HG03159 (cell line): ENCODE measurements around the gene CALD1.

ENCODE experiments used
- ATAC-seq: cut with Tn5 transposase; IDR thresholded peaks from one replicate; pipeline ENCODE4 v1.9.1; 2021; ENCODE audit warnings: mild to moderate bottlenecking, moderate library complexity; ENCODE audit not compliant: unreplicated experiment

Gene CALD1

DNA sequence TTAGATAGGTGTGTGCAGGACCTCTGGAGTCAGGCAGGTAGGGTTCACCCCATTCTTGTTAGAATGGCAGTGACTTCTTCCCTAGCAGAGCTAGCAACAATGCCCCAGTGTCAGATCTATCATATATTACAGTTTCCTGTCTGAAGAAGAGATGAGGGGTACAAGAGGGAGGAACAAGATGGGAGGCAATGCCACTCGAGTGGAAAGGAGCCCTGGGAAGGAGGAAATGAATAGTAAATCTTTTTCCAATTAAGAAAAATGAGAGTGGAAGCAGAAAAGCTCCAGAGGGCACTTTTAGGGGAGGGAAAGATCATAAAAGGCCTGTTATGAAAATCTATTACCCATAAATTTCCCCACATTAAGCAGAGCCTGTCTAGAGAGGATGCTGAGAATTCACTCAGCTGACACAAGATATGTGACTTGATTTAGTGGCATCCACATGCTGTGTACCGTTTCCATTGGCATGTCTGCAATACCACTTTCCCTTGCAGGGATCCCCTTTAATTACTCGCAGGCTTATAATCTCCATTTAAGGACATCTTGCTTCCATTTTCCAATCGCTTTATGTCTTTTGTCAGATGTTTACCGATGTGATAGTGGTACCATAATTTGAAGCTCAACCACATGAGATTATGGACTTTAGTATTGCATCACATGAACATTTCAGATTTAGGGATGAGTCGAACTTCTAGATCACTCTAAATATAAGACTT is 136.9 kb downstream of the CALD1 start:
- ATAC-seq = no peak

DNA sequence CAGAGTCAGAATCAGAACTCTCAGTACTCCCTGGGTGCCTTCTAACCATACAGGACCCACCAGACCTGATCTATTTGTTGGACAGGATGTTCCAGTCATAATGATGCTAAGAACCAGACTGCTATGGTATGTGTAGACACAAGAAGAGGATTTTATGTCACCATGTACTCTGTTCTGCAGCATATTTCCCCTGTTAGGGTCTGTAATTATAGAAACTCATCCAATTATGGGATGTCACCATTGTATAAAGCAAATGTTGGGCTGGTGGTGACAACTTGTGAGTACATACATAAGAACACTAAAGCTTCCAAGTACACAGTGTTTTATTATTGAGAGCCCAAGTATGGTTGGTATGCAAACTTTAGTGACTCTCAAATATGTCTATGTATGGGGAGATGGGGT is 139.8 kb downstream of the CALD1 start:
- ATAC-seq = peak; percentile 61

DNA sequence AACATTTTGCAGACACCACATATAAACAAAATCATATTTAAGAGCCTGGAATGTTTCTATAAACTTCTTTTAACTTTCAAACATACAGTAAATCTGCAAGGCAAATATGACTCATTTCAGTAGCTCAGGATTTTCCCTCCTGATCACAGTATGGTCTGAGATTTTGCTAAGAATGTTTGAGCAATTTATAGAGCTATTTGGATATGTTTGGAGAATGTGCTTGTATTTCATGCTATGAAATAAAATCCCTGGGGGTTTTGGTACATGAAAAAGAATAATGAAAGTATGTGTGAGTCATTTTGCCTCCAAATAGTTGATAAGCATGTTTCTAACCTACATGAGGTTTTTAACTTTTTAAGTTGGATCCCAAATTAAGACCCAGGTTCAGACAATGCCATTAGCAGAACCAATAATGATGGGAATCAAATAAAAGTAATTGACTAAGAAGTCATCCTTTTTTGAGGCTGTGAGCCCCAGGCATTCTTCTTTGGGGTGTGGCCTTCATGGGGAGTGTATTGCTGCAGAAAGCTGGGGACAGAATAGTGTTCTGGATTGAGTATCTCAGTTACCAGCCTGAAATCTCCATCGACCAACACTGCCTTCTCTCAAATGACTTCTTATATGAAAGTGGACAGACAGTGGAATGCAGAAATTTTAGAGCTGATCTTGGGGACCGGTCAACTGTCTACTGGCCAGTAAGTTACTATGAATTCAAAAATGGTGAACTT is 140.8 kb downstream of the CALD1 start:
- ATAC-seq = no peak

DNA sequence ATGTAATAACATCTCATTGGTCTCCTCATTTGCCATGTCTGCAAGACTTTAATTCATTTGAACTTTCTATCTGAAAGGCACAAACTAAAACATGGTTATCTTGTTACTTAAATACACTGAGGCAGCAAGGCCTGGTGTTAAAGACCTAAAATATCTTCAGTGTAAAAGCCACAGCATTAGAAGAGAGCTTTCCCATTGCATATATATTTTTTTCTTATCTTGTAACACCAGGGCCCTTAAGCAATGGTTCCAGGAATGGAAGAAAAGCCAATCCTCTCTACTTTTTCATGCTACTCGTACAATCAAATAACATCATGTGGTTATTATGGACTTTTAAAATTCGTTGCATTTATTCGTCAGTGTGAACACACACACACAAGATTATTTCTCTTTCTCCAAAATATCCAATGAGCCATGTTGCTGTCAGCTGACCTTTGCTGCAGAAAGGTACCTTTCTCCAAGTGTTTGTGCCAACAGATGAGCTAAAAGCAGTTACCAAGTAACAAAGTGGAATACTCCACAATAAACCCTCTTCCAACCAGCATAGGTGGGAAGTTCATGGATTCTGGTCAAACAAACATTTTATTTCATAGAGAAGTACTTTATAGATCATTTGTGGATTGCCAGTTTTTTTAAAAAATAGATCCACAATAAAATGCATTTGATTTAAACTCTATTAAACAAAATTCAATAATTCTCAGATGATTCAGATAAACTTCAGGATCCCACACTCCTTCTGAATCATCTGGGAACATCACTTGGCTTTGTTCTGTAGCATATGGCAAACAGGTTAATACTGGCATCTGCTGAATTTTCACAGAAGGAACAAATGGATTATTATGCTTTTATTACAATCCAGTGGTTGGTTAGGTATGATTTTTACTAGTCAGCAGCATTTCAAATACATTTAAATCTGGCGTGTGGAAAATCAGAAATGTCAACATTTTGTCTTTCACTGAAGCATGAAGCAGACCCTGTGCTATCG is 143.6 kb downstream of the CALD1 start:
- ATAC-seq = no peak

DNA sequence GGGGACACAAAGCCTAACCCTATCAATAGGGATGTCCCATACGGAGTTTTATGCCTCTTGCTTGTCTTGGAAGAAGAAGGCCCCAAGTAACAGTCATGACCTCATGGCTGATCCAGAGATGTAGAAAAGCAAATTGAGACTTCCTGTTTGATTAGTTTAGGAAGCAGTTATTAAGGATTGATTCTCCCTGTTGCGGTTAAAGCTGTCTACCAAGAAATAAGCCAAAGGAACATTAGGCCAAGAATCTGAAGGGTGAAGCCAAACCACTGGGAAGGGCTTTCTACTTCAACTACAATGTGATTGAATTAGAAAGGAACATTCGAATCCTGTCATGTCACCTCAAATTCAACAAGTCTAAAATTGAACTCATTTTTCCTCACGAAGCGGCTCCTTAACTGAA is 146.3 kb downstream of the CALD1 start:
- no peak for ATAC-seq

DNA sequence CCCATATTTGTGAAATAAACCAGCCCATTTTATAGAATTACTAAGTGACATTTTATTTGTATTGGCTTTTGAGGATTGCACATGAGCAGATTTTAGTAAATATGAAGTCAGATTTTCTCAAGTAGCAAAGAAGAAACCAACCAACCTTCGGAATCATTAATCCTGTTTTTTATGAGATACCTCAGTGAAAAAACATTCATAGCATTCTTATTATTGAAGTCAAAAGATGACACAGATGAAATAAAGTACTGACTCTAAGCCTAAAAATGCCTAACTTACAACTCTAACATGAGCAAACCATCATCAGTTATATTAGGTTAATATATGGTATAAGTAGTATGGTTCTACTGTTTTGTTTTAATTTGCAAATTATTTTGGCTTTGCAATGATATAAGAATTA is 147.0 kb downstream of the CALD1 start:
- no peak for ATAC-seq

DNA sequence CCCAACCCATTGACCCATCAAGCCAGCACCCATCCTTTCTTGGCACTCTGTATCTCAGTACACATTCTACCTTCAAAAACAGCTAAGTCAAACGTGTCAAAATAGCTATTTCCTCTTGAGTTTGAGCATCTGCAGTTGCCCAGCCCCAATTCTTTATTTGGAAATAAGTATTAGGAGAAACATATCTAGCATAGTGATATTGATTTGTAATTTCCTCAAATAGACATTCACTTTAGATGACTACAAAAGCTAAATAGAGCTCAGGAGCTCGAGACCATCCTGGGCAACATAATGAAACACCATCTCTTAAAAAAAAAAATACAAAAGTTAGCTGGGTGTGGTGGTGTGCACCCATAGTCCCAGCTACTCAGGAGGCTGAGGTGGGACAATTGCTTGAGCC is 147.6 kb downstream of the CALD1 start:
- ATAC-seq = no peak

DNA sequence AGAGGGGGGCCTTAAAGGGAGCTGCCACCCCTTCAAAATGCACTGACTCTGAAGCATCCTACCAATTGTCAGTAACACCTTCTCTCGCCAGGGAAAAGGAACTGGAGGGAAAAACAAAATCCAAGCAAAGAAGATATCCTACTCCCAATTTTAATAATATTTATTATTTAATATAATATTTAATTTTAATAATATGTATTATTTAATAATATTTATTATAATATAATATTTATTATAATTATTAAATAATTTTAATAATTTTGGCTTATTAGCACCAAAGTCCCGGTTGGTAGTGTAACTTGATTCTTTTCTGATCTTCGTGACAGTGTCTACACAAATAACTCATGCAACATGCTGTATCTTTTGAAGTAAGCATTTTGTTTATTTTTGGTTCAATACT is 148.3 kb downstream of the CALD1 start:
- no peak for ATAC-seq

DNA sequence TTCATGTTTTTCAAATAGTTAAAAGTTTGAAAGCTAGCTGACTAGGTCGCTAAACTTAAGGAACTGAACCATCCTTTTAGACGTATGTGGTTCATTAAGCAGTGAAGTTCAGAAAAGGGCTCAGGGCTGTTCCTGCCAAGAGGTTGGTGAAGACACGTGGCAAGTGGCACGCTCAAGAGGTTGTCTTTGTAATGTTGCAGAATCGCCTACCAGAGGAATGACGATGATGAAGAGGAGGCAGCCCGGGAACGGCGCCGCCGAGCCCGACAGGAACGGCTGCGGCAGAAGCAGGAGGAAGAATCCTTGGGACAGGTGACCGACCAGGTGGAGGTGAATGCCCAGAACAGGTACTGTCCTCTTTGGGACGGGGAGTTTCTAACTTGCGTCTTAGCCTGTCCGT is 149.1 kb downstream of the CALD1 start:
- no peak for ATAC-seq

DNA sequence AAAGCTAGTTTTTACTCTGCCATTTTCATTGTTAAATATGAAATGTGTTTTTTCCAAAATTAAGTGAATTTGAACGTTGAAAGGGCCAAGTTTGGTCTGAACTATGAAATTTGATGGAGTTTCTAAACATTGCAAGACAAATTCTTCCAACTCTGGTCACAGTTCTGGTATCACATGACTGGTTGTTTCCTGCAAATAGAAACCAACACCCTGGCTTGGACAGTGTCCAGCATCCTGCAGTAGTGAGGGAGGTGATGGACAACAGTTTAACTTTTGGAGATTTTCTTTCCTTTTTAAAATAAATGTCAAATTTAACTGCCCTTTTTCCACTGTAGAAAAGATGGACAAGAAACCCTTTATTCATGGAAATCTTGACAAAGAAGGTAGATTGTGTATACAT is 152.1 kb downstream of the CALD1 start:
- no peak for ATAC-seq

DNA sequence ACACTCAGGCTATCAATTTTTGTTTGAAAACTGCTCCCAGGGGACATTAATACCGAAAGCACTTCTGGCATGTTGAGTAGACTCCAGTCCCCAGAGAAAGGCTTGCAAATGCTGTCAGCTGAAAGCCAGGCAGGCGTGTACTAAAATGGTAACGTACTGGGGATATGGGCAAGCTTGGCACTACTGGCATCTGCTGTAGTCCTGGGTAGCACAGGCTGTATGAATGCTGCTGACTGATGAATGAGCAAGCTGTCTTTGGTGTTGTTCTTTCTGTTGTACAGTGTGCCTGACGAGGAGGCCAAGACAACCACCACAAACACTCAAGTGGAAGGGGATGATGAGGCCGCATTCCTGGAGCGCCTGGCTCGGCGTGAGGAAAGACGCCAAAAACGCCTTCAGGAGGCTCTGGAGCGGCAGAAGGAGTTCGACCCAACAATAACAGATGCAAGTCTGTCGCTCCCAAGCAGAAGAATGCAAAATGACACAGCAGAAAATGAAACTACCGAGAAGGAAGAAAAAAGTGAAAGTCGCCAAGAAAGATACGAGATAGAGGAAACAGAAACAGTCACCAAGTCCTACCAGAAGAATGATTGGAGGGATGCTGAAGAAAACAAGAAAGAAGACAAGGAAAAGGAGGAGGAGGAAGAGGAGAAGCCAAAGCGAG is 153.4 kb downstream of the CALD1 start:
- ATAC-seq = no peak

DNA sequence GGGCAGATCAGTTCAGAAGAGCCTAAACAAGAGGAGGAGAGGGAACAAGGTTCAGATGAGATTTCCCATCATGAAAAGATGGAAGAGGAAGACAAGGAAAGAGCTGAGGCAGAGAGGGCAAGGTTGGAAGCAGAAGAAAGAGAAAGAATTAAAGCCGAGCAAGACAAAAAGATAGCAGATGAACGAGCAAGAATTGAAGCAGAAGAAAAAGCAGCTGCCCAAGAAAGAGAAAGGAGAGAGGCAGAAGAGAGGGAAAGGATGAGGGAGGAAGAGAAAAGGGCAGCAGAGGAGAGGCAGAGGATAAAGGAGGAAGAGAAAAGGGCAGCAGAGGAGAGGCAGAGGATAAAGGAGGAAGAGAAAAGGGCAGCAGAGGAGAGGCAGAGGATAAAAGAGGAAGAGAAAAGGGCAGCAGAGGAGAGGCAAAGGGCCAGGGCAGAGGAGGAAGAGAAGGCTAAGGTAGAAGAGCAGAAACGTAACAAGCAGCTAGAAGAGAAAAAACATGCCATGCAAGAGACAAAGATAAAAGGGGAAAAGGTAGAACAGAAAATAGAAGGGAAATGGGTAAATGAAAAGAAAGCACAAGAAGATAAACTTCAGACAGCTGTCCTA is 154.1 kb downstream of the CALD1 start:
- ATAC-seq = no peak

DNA sequence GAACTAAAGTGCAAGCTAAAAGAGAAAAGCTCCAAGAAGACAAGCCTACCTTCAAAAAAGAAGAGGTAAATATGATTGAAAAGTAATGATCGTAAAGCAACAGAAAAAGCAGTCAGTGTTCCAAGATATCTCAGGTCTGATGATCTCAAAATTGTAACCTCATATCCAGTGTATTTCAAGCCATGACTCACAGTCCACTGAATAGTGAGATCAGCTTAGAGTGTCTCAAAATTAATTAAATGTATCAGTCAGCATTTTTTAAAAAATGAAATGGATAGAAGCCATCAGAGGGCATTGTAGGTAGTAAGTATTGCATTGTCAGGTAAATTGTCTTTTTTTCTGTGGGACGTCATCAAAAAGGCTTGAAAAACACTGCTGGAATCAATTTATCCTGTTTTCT is 156.3 kb downstream of the CALD1 start:
- ATAC-seq = no peak

DNA sequence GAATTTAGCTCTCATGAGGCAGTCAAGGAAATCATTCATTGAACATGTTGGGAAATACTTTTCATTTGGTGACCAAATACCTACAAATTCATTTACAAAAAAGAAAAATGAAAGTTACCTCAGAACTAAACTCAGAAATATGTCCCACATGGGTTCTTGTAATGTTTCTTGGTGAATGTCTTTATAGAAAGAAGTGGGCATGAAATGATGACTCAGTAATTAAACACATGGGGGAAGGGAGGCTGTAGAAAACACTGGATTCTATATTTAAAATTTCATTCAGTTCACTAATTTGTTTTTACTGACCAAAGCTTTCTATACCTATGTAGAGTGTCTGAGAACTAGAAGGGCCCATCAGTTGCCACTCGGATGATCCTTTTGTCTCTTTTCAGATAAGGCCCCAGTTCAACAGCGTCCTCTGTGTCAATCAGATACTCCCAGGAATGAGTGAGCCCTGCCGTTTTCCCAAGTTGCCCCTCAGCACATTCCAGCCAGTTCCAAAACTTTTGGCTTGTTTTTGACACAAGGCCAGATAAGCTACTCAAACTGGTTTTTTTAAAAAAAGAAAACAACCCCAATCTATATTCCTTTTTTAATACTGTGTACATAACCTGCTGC is 157.6 kb downstream of the CALD1 start:
- no peak for ATAC-seq

DNA sequence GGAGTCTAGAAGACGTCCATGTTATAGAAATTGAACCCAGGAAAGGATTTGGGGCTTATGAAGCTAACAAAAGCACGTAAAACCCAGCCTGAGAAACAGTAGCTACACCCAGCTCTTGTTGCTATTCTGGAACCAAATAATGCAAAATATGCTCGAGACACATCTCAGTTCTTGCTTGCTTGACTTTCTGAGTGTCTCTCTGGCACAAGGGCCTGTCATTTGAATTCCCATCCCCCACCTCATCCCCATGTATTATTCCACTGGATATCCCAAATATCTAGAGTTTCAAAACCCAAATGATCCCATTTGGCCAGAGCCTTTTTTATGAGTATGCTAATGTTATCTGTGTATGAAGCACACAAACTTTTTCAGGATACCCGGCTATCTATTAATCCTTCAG is 158.7 kb downstream of the CALD1 start:
- no peak for ATAC-seq

DNA sequence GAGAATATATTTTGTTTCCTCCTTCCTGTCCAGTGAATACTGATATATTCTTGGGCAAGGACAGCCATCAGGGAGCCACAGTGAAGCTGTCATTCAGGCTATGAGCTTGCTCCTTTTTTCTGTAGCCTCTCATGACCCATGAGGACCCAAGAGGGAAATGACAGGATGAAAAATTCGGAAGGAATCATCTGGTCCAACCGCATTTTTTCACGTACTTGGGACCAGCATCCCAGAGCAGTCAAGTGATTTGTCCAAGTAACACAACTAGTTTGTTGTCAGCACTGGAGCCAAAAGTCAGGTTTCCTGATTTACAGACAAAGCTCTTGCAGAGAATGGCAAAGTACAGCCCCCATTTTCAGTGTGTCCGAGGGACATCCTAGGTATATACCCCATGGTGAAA is 159.7 kb downstream of the CALD1 start:
- ATAC-seq = no peak

DNA sequence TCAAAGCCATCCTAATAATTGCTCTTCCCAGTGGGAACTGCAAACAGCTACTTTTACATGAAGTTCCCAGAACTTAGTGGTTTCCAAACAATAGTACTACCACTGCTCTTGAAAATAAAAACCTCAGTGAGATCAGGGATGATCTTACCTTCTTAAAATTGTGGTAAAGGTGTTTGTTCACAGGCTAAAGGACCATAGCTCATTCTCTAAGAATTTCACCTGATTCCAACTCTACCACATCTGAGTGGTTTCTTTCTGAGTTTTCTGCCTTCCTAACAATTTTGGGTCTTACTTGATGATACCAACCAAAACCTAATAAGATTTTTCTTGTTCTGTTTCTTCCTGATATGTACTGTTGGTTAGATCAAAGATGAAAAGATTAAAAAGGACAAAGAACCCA is 161.3 kb downstream of the CALD1 start:
- ATAC-seq = no peak

DNA sequence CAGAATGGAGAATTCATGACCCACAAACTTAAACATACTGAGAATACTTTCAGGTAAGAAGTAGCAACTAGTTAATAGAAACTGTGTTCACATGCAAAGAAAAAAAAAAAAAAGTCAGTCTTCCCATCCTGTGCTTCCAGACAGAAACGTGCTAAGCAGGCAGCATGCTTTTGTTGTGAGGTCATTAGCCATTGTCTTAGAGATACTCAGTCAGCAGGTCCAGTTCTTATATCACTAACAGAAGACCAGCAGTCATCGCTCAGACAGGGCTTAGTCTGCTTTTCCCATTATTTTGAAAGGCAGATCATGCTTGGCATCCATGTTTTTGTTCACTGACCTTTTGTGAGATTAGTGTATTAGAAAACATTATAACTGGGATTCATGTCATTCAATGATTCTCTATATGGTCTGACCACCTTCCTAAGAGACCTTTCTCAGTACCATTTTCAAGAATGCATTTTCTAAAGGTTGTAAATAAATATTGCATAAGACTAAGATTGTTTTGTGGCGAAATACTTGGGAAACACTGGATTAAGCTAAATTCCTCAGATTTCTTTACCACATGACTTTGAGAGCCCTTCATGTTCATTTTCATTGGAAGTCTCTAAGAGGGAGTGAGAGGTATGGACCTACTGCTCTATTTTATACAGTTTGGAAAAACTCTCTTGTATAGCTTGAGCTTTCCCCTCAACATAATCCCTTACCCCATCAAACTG is 161.9 kb downstream of the CALD1 start:
- ATAC-seq = no peak

DNA sequence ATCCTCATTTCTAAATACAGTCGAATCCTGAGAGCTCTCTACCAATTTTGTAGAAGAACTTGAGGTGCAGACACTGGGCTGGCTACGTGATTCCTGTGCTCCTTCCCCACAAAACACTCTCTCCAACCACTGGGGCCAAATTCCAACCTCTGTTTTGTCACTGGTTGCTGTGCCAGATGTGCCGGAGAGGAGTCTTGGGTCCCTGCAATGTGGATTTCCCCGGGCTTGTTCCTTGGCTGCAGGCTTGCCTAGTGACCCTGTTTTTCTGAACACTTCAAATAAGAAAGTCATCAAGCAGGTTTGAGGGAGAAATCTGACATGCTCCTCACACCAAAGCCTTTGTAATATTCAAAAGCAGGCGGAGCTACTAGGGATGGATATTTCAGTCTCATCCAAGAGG is 162.5 kb downstream of the CALD1 start:
- ATAC-seq = no peak
